ENCODE measurements around the gene NEK10. TPM values are rescaled to one million over a fixed set of nuclear protein-coding genes. Genes with fewer than 3 reads are reported as not detected.

The NEK10 gene
- total and polyA plus RNA-seq, 2 of the 13 experiments (the other 11 are each of a cell fraction or from before 2014, with no cell fraction given): 2.8 to 14.2 TPM

DNA sequence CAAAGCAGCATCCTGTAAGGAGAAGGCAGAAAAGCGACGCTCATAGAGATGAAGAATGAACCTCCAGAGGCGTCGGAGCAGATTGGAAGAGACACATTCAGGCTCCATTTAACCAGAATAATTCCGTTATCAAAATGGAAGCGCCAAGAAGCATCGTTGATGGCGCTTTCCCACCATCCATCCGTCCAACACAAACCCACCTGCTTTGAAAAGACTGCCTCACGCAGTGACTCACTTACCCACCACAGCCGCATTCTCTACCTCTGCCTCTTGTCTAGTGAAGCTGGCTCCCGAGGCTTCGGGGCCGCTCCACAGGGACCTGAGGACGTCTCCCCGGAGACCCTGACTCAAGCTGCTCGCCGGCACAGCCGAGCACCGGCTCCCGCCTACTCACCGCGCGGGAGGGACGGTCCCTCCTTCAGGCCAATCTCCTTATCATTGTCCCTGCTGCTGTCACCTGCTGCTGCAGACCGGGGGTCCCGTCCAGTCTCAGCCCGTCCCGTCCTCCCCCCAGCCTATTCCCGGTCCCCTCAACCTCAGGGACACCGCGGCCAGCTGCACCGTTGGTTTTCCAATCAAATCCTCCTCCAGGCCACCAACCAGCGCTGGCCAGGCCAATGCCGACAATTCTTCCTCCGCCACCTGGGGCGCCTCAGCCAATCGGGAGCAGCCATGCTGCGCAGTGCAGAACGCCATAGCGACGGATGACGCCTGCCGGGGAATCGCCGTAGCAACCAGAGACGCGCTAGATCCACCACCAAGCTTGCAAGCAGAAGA is at the start of gene NEK10 (continued):
- TF ChIP-seq ARNTL (CRISPR knock-in tag; IDR thresholded peaks at IDR 0.05) (no peak), ZFYVE20 (CRISPR knock-in tag; IDR thresholded peaks at IDR 0.05; ENCODE audit: borderline replicate concordance, low read depth) (no peak), ETV6 (CRISPR knock-in tag; conservative IDR thresholded peaks at IDR 0.05) (no peak), HNRNPUL1 (IDR thresholded peaks at IDR 0.05; ENCODE audit: low read depth, low read length) (no peak), RELA (CRISPR knock-in tag; IDR thresholded peaks at IDR 0.05) (no peak), MBD4 (IDR thresholded peaks at IDR 0.05; ENCODE audit: borderline replicate concordance, low read length) (no peak), ESRRA (CRISPR knock-in tag; IDR thresholded peaks at IDR 0.05; ENCODE audit: low read depth) (0 out of 2 replicates have a peak, but pooled peaks have one; percentile 19), ZNF12 (CRISPR knock-in tag; IDR thresholded peaks at IDR 0.05) (no peak), CBX5 (CRISPR knock-in tag; IDR thresholded peaks at IDR 0.05; ENCODE audit: borderline replicate concordance) (no peak), ZNF768 (CRISPR knock-in tag; IDR thresholded peaks at IDR 0.05) (peak; percentile 45; the same call in 1 of the 2 replicates), PHF8 (CRISPR knock-in tag; IDR thresholded peaks at IDR 0.05) (peak; percentile 54), ZNF260 (CRISPR knock-in tag; IDR thresholded peaks at IDR 0.05; ENCODE audit: borderline replicate concordance, low read depth) (no peak)
- TF ChIP-seq, protein P1, sequence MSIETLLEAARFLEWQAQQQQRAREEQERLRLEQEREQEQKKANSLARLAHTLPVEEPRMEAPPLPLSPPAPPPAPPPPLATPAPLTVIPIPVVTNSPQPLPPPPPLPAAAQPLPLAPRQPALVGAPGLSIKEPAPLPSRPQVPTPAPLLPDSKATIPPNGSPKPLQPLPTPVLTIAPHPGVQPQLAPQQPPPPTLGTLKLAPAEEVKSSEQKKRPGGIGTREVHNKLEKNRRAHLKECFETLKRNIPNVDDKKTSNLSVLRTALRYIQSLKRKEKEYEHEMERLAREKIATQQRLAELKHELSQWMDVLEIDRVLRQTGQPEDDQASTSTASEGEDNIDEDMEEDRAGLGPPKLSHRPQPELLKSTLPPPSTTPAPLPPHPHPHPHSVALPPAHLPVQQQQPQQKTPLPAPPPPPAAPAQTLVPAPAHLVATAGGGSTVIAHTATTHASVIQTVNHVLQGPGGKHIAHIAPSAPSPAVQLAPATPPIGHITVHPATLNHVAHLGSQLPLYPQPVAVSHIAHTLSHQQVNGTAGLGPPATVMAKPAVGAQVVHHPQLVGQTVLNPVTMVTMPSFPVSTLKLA (IDR thresholded peaks at IDR 0.05): peak; percentile 49
- TF ChIP-seq, protein P2, sequence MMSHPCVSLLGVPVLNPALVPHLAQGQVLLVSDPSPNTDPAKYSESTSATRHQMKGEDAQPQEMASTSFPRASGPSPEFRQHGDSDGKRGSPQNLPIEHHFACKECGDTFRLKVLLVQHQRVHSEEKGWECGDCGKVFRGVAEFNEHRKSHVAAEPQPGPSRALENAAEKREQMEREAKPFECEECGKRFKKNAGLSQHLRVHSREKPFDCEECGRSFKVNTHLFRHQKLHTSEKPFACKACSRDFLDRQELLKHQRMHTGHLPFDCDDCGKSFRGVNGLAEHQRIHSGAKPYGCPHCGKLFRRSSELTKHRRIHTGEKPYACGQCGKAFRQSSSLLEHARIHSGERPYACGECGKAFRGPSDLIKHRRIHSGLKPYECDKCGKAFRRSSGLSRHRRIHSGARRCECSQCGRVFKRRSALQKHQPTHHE (CRISPR knock-in tag; IDR thresholded peaks at IDR 0.05; ENCODE audit: borderline replicate concordance): no peak
- TF ChIP-seq, protein P3, sequence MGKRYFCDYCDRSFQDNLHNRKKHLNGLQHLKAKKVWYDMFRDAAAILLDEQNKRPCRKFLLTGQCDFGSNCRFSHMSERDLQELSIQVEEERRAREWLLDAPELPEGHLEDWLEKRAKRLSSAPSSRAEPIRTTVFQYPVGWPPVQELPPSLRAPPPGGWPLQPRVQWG (CRISPR knock-in tag; IDR thresholded peaks at IDR 0.05; ENCODE audit: borderline replicate concordance, low read depth): no peak
- TF ChIP-seq, protein P4, sequence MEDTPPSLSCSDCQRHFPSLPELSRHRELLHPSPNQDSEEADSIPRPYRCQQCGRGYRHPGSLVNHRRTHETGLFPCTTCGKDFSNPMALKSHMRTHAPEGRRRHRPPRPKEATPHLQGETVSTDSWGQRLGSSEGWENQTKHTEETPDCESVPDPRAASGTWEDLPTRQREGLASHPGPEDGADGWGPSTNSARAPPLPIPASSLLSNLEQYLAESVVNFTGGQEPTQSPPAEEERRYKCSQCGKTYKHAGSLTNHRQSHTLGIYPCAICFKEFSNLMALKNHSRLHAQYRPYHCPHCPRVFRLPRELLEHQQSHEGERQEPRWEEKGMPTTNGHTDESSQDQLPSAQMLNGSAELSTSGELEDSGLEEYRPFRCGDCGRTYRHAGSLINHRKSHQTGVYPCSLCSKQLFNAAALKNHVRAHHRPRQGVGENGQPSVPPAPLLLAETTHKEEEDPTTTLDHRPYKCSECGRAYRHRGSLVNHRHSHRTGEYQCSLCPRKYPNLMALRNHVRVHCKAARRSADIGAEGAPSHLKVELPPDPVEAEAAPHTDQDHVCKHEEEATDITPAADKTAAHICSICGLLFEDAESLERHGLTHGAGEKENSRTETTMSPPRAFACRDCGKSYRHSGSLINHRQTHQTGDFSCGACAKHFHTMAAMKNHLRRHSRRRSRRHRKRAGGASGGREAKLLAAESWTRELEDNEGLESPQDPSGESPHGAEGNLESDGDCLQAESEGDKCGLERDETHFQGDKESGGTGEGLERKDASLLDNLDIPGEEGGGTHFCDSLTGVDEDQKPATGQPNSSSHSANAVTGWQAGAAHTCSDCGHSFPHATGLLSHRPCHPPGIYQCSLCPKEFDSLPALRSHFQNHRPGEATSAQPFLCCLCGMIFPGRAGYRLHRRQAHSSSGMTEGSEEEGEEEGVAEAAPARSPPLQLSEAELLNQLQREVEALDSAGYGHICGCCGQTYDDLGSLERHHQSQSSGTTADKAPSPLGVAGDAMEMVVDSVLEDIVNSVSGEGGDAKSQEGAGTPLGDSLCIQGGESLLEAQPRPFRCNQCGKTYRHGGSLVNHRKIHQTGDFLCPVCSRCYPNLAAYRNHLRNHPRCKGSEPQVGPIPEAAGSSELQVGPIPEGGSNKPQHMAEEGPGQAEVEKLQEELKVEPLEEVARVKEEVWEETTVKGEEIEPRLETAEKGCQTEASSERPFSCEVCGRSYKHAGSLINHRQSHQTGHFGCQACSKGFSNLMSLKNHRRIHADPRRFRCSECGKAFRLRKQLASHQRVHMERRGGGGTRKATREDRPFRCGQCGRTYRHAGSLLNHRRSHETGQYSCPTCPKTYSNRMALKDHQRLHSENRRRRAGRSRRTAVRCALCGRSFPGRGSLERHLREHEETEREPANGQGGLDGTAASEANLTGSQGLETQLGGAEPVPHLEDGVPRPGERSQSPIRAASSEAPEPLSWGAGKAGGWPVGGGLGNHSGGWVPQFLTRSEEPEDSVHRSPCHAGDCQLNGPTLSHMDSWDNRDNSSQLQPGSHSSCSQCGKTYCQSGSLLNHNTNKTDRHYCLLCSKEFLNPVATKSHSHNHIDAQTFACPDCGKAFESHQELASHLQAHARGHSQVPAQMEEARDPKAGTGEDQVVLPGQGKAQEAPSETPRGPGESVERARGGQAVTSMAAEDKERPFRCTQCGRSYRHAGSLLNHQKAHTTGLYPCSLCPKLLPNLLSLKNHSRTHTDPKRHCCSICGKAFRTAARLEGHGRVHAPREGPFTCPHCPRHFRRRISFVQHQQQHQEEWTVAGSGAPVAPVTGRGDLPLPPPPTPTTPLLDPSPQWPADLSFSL (CRISPR knock-in tag; IDR thresholded peaks at IDR 0.05): no peak

Measured in HepG2 (cell line).